H1 (cell line): ENCODE results near the gene EFCAB6. TPM values are rescaled to one million over a fixed set of nuclear protein-coding genes. Genes with fewer than 3 reads are reported as not detected.

Source experiments
- ASH2L ChIP-seq: fragments of 200-600, 300-600 bp; sonication (generic); IDR thresholded peaks from one replicate; pipeline ENCODE4 v1.7.1; 2017; ENCODE audit warnings: low read length
- ATF3 ChIP-seq: IDR thresholded peaks from 2 replicates; pipeline ENCODE4 v1.6.1; 2011; ENCODE audit warnings: low read depth, mild to moderate bottlenecking, low read length; ENCODE audit not compliant: insufficient read depth
- BRCA1 ChIP-seq: IDR thresholded peaks from 2 replicates; pipeline ENCODE4 v1.6.1; 2012; ENCODE audit warnings: low read depth, low read length, improper control_type of control experiment
- CEBPB ChIP-seq: IDR thresholded peaks from 2 replicates; pipeline ENCODE4 v1.6.1; 2012; ENCODE audit warnings: low read depth, low read length
- CREB1 ChIP-seq: IDR thresholded peaks from 2 replicates; pipeline ENCODE4 v1.6.1; 2012; ENCODE audit warnings: inconsistent platforms
- EP300 ChIP-seq, 2 experiments: IDR thresholded peaks; 1 replicate in 1 of 2; 2 replicates in 1 of 2; pipeline ENCODE4 v1.6.1; 2011 to 2012; ENCODE audit warnings: low read depth in 2 of 2, low read length in 2 of 2, mild to moderate bottlenecking in 2 of 2, borderline replicate concordance in 1 of 2, inconsistent platforms in 1 of 2, moderate library complexity in 1 of 2
- FOSL1 ChIP-seq: IDR thresholded peaks from 2 replicates; pipeline ENCODE4 v1.6.1; 2011; ENCODE audit warnings: mild to moderate bottlenecking, low read depth, low read length, moderate library complexity; ENCODE audit not compliant: insufficient read depth
- GTF2F1 ChIP-seq: IDR thresholded peaks from 2 replicates; pipeline ENCODE4 v1.6.1; 2012; ENCODE audit warnings: low read depth, low read length, improper control_type of control experiment, borderline replicate concordance
- JUN ChIP-seq: IDR thresholded peaks from 2 replicates; pipeline ENCODE4 v1.6.1; 2011; ENCODE audit warnings: low read depth, mild to moderate bottlenecking, improper control_type of control experiment, low read length
- JUND ChIP-seq: IDR thresholded peaks from 2 replicates; pipeline ENCODE4 v1.6.1; 2011; ENCODE audit warnings: mild to moderate bottlenecking, improper control_type of control experiment, low read length
- KDM1A ChIP-seq: fragments of 200-600, 300-600 bp; sonication (generic); IDR thresholded peaks from 2 replicates; pipeline ENCODE4 v1.7.1; 2016; ENCODE audit warnings: mild to moderate bottlenecking, low read length, borderline replicate concordance
- KDM4A ChIP-seq: IDR thresholded peaks from one replicate; pipeline ENCODE4 v1.7.1; 2012; ENCODE audit warnings: low read depth, mild to moderate bottlenecking, moderate library complexity, low read length, inconsistent platforms; ENCODE audit not compliant: severe bottlenecking
- NANOG ChIP-seq: IDR thresholded peaks from 2 replicates; pipeline ENCODE4 v1.6.1; 2011; ENCODE audit warnings: low read length, low read depth, mild to moderate bottlenecking, inconsistent platforms; ENCODE audit not compliant: insufficient read depth, poor library complexity, severe bottlenecking
- POLR2A ChIP-seq, 2 experiments: IDR thresholded peaks; 1 replicate in 1 of 2; 2 replicates in 1 of 2; pipeline ENCODE4 v1.6.1; 2011; ENCODE audit warnings: low read depth in 2 of 2, low read length in 2 of 2, mild to moderate bottlenecking in 2 of 2; ENCODE audit errors: control extremely low read depth in 1 of 2
- RAD21 ChIP-seq, 2 experiments: IDR thresholded peaks in 1 of 2; conservative IDR thresholded peaks in 1 of 2; 2 replicates each; pipeline ENCODE4 v1.6.1; 2011; ENCODE audit warnings: low read depth in 2 of 2, low read length in 2 of 2, improper control_type of control experiment in 1 of 2, inconsistent platforms in 1 of 2, mild to moderate bottlenecking in 1 of 2, moderate library complexity in 1 of 2
- RXRA ChIP-seq: IDR thresholded peaks from 2 replicates; pipeline ENCODE4 v1.6.1; 2011; ENCODE audit warnings: low read depth, mild to moderate bottlenecking, low read length, moderate library complexity; ENCODE audit not compliant: insufficient read depth
- SIRT6 ChIP-seq: IDR thresholded peaks from one replicate; pipeline ENCODE4 v1.7.1; 2012; ENCODE audit warnings: low read length, inconsistent platforms
- SP1 ChIP-seq: IDR thresholded peaks from 2 replicates; pipeline ENCODE4 v1.6.1; 2011; ENCODE audit warnings: low read depth, low read length
- SP2 ChIP-seq: IDR thresholded peaks from 2 replicates; pipeline ENCODE4 v1.6.1; 2012; ENCODE audit warnings: mild to moderate bottlenecking, low read length, inconsistent platforms
- SUZ12 ChIP-seq: fragments of 200-600 bp; sonication (generic); IDR thresholded peaks from 2 replicates; pipeline ENCODE4 v1.6.1; 2012; ENCODE audit warnings: mild to moderate bottlenecking, inconsistent platforms, low read length, moderate library complexity, mixed read lengths
- TAF7 ChIP-seq: optimal IDR thresholded peaks from 2 replicates; pipeline ENCODE3; 2011; ENCODE audit warnings: low read depth, mild to moderate bottlenecking, inconsistent platforms, low read length, moderate library complexity, borderline replicate concordance
- TCF12 ChIP-seq: IDR thresholded peaks from 2 replicates; pipeline ENCODE4 v1.6.1; 2011; ENCODE audit warnings: low read depth, mild to moderate bottlenecking, low read length
- ZNF274 ChIP-seq: IDR thresholded peaks from 2 replicates; pipeline ENCODE4 v1.7.0; 2012; ENCODE audit warnings: low read length, borderline replicate concordance; ENCODE audit errors: extremely low read depth
- polyA plus RNA-seq, 7 experiments: library from polyadenylated mRNA; depleted of rRNA in 3 of 7; stranded (reverse) in 5 of 7; unstranded in 2 of 7; fragments of >200 nt in 5 of 7; fragments of 200-250 nt in 2 of 7; gene quantifications; 1 replicate in 5 of 7; 2 replicates in 1 of 7; 4 replicates in 1 of 7; pipeline versions ENCODE4 v1.2.1 to v1.2.3, GENCODE V29; 2011 to 2013; ENCODE audit warnings: missing spikeins in 2 of 7, mixed read lengths in 2 of 7
- total RNA-seq: library from RNA; stranded (reverse); fragmentation: NEBNext Ultra II Directional; extraction: Animal tissue kit (Norgen Biotek cat#: 25700); gene quantifications from 2 replicates; pipeline ENCODE4 v1.2.1, GENCODE V29; 2021
- TF ChIP-seq, protein P1 (sequence below): IDR thresholded peaks from 2 replicates; pipeline ENCODE4 v1.6.1; 2011; ENCODE audit warnings: low read length, improper control_type of control experiment

The EFCAB6 gene
- total and polyA plus RNA-seq, 2 of the 8 experiments (the other 6 are each of a cell fraction or from before 2014, with no cell fraction given), result 0.32 to 1.7 TPM

- TF ChIP-seq POLR2A (IDR thresholded peaks at IDR 0.05; ENCODE audit: control extremely low read depth in 1 of 2, low read depth in 2 of 2, low read length in 2 of 2) (peak in 1 of 2 experiments; percentile 77; a peak in 2 of 3 replicates), BRCA1 (no peak), TCF12 (no peak), JUN (no peak), FOSL1 (no peak), GTF2F1 (no peak), ATF3 (no peak), SP2 (no peak), JUND (no peak), ZNF274 (no peak), CEBPB (no peak), SP1 (peak; percentile 97), TAF7 (no peak), EP300 (IDR thresholded peaks at IDR 0.05; ENCODE audit: borderline replicate concordance in 1 of 2, low read depth in 2 of 2, low read length in 2 of 2) (no peak), CREB1 (no peak; the same call in none of the 2 replicates), KDM1A (no peak), RAD21 (IDR thresholded peaks at IDR 0.05 in 1 of 2, conservative IDR thresholded peaks at IDR 0.05 in 1 of 2; ENCODE audit: low read depth in 2 of 2, low read length in 2 of 2) (0 out of 4 replicates have a peak, but pooled peaks of 1 of the 2 experiments have one; percentile 0), KDM4A (peak; percentile 94), SUZ12 (no peak), RXRA (no peak), NANOG (no peak), ASH2L (peak; percentile 72), SIRT6 (no peak)
- TF ChIP-seq, protein P1, sequence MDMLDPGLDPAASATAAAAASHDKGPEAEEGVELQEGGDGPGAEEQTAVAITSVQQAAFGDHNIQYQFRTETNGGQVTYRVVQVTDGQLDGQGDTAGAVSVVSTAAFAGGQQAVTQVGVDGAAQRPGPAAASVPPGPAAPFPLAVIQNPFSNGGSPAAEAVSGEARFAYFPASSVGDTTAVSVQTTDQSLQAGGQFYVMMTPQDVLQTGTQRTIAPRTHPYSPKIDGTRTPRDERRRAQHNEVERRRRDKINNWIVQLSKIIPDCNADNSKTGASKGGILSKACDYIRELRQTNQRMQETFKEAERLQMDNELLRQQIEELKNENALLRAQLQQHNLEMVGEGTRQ, result no peak
These were observed at the start of gene EFCAB6 (continued) for GRCh38 chr22:43812149-43812842.
